Breast epithelium (tissue), 3 donors: Measurements from ENCODE around the gene CREG1.

ENCODE experiments used
- CTCF ChIP-seq, 3 donors: fragments of 450-650 bp; IDR thresholded peaks; one replicate each; pipeline ENCODE4 v1.5.1; 2016 to 2017; ENCODE audit warnings: antibody characterized with exemption in 3 of 3, mild to moderate bottlenecking in 3 of 3, moderate library complexity in 3 of 3
- POLR2A ChIP-seq: fragments of 450-650 bp; IDR thresholded peaks from one replicate; pipeline ENCODE4 v1.6.1; 2016; ENCODE audit warnings: antibody characterized with exemption, mild to moderate bottlenecking, moderate library complexity
- POLR2AphosphoS5 ChIP-seq, 3 donors: sonication (generic); formaldehyde crosslinking; IDR thresholded peaks; one replicate each; pipeline ENCODE4 v1.6.1; 2017; ENCODE audit warnings: antibody characterized with exemption in 3 of 3

DNA sequence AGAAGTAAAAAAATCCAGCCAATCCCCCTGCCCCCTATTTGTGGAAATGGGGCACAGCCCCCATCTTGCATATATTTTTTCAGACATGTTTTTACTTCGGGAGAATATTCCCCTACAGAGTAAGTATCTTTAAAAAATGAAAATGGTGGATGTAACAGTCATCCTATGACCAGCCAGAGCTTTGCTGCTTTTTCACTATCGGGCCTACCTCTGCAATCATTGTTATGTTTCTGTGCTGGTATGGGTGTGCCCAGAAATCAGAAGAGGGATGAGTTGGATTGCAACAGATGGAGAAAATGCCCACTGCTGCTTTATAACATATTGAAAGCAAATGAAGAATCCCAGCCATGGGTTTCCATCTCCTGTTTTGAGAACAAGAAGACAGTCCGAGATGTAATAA, 38.1 kb downstream of the CREG1 start:
- TF ChIP-seq CTCF (IDR thresholded peaks at IDR 0.05) (no peak), POLR2A (no peak), POLR2AphosphoS5 (IDR thresholded peaks at IDR 0.05) (no peak)
